Measurements from ENCODE around the gene PXK. TPM values are rescaled to one million over a fixed set of nuclear protein-coding genes. Genes with fewer than 3 reads are reported as not detected.

Gene PXK
- total and polyA plus RNA-seq, 2 donors (not counting 1 experiment from before 2014, with no cell fraction given), result 54.6 to 65.2 TPM

GRCh38 chr3:58352626-58353025, 19.9 kb downstream of the PXK start:
- Histone ChIP-seq H3K27ac (ENCODE audit: insufficient read depth, low read length) (no peak overlapping the region), H3K4me1 (ENCODE audit: control insufficient read depth, extremely low read depth, insufficient read depth, low read length) (peaks cover 4% of the 10 kb centered on the region), H3K79me2 (ENCODE audit: control insufficient read depth, insufficient read depth, low read length) (peaks cover 7% of the 10 kb centered on the region), H3K4me2 (ENCODE audit: extremely low read depth, insufficient read depth, low read length) (no peak overlapping the region), H3K9me3 (ENCODE audit: control insufficient read depth, insufficient read depth, low read depth, low read length) (no peaks in the 10 kb centered on the region), H3K27me3 (ENCODE audit: control insufficient read depth, insufficient read depth, low read length) (no peaks in the 10 kb centered on the region), H4K20me1 (ENCODE audit: control insufficient read depth, extremely low read depth, insufficient read depth, low read length) (no peaks in the 10 kb centered on the region), H2AFZ (ENCODE audit: low read length) (no peak overlapping the region), H3K9ac (ENCODE audit: insufficient read depth, low read length) (no peak overlapping the region), H3K4me3 (replicated peaks in 1 of 4; ENCODE audit: control extremely low read depth in 1 of 4, insufficient read depth in 1 of 4, low read depth in 3 of 4, low read length in 4 of 4) (no peak overlapping the region), H3K36me3 (ENCODE audit: control insufficient read depth, insufficient read depth, low read length) (no peaks in the 10 kb centered on the region)
- no peak for DNase-seq (ENCODE audit: low read depth in 2 of 2)
- TF ChIP-seq EZH2 (IDR thresholded peaks at IDR 0.05; ENCODE audit: low read length, missing control alignments), result no peak
- no peak for TF ChIP-seq CTCF (conservative IDR thresholded peaks at IDR 0.05 in 1 of 2, IDR thresholded peaks at IDR 0.05 in 1 of 2; ENCODE audit: low read depth in 1 of 2, low read length in 2 of 2)

DNA sequence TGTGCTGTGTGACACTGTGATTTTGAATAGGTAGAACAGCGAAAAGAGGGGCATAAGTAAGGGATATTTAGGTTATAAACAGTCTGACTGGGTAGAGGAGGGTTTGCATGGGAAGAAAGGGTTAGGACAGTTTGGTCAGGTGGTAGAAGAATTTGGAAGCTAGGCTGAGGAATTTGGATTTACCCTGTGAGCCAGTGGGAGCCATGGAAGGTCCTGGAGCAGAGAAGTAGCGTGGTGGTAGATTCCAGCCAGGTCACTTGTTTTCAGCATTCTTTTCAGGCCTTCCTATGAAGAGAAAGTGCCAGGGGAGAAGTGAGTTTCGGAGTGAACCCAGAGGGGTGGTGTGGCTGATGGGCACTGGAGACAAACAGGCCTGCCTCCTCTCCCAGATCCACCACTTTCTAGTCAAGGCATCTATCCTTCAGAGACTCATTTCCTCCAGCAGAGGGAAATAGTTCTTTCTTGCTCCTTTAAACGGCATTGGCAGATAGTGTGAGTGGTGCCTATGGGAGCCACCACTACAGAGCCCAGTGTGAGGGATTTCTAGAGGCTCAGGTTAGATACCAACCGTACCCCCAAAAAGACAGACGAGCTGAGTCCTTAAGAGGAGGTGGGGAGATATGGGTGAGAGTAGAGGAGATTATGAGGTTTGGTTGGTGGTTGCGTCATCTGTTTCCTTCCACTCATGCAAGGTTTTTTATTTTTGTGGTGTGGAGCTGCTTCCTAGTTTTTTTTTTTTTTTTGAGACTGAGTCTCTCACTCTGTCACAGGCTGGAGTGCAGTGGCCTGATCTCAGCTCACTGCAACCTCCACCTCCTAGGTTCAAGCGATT, 21.2 kb downstream of the PXK start:
- Histone ChIP-seq H3K9me3 (ENCODE audit: control insufficient read depth, insufficient read depth, low read depth, low read length) (no peaks in the 10 kb centered on the region), H3K27me3 (ENCODE audit: control insufficient read depth, insufficient read depth, low read length) (no peaks in the 10 kb centered on the region), H3K4me2 (ENCODE audit: extremely low read depth, insufficient read depth, low read length) (no peak overlapping the region), H3K9ac (ENCODE audit: insufficient read depth, low read length) (no peak overlapping the region), H4K20me1 (ENCODE audit: control insufficient read depth, extremely low read depth, insufficient read depth, low read length) (no peaks in the 10 kb centered on the region), H3K36me3 (ENCODE audit: control insufficient read depth, insufficient read depth, low read length) (no peaks in the 10 kb centered on the region), H2AFZ (ENCODE audit: low read length) (no peak overlapping the region), H3K4me3 (replicated peaks in 1 of 4; ENCODE audit: control extremely low read depth in 1 of 4, insufficient read depth in 1 of 4, low read depth in 3 of 4, low read length in 4 of 4) (no peak overlapping the region), H3K27ac (ENCODE audit: insufficient read depth, low read length) (no peak overlapping the region), H3K79me2 (ENCODE audit: control insufficient read depth, insufficient read depth, low read length) (peaks cover 8% of the 10 kb centered on the region), H3K4me1 (ENCODE audit: control insufficient read depth, extremely low read depth, insufficient read depth, low read length) (peaks cover 6% of the 10 kb centered on the region)
- peak in 1 of 2 donors; percentile 16 for TF ChIP-seq CTCF (conservative IDR thresholded peaks at IDR 0.05 in 1 of 2, IDR thresholded peaks at IDR 0.05 in 1 of 2; ENCODE audit: low read depth in 1 of 2, low read length in 2 of 2)
- TF ChIP-seq EZH2 (IDR thresholded peaks at IDR 0.05; ENCODE audit: low read length, missing control alignments), result no peak
- no peak for DNase-seq (ENCODE audit: low read depth in 2 of 2)

DNA sequence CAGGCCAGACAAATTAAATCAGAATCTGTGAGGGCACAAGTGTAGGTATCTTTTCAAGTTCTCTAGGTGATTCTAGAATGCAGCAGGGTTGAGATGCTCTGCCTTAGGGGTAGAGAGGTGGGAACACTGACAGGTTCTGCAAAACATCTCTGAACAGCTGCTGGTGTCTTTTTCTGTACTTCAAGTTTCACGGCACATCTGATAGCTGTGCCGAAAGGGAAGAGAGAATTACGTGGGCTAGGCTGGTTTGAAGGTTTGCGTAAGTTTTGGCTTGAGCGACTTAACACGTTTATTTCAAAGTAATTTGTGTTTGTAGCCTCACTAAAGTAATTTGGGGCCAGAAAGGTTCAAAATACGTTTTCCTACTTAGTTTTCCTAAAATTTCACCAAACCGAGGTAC, 22.5 kb downstream of the PXK start:
- H3K4me2 ChIP-seq (ENCODE audit: extremely low read depth, insufficient read depth, low read length), result no peak overlapping the region
- no peak overlapping the region for H2AFZ ChIP-seq (ENCODE audit: low read length)
- H3K9ac ChIP-seq (ENCODE audit: insufficient read depth, low read length), result no peak overlapping the region
- H3K4me1 ChIP-seq (ENCODE audit: control insufficient read depth, extremely low read depth, insufficient read depth, low read length), result peaks cover 6% of the 10 kb centered on the region
- H4K20me1 ChIP-seq (ENCODE audit: control insufficient read depth, extremely low read depth, insufficient read depth, low read length), result no peaks in the 10 kb centered on the region
- no peaks in the 10 kb centered on the region for H3K36me3 ChIP-seq (ENCODE audit: control insufficient read depth, insufficient read depth, low read length)
- no peak overlapping the region for H3K4me3 ChIP-seq (replicated peaks in 1 of 4; ENCODE audit: control extremely low read depth in 1 of 4, insufficient read depth in 1 of 4, low read depth in 3 of 4, low read length in 4 of 4)
- peaks cover 5% of the 10 kb centered on the region for H3K79me2 ChIP-seq (ENCODE audit: control insufficient read depth, insufficient read depth, low read length)
- DNase-seq (ENCODE audit: low read depth in 2 of 2), result no peak
- H3K27ac ChIP-seq (ENCODE audit: insufficient read depth, low read length), result no peak overlapping the region
- no peak for TF ChIP-seq CTCF (conservative IDR thresholded peaks at IDR 0.05 in 1 of 2, IDR thresholded peaks at IDR 0.05 in 1 of 2; ENCODE audit: low read depth in 1 of 2, low read length in 2 of 2)
- no peaks in the 10 kb centered on the region for H3K9me3 ChIP-seq (ENCODE audit: control insufficient read depth, insufficient read depth, low read depth, low read length)
- no peaks in the 10 kb centered on the region for H3K27me3 ChIP-seq (ENCODE audit: control insufficient read depth, insufficient read depth, low read length)

All from fibroblast of lung (primary cell).